ENCODE data around the gene NAA35.
"Not testable (repeated sequence)": the region's sequence is repeated elsewhere in the genome, so short reads cannot be mapped to it uniquely, and the experiment has no call there.

NAA35 gene

GRCh38 chr9:86034863-86035734 lies 94.2 kb downstream of the NAA35 start:
- no peak for DNase-seq (ENCODE audit: low read depth in 2 of 2)

GRCh38 chr9:86035827-86036440 lies 95.0 kb downstream of the NAA35 start:
- DNase-seq (ENCODE audit: low read depth in 2 of 2), result no peak

- no peak for DNase-seq (ENCODE audit: low read depth in 2 of 2)
These were observed 95.6 kb downstream of the NAA35 start for GRCh38 chr9:86036555-86036954.

GRCh38 chr9:86039991-86040860 lies 99.3 kb downstream of the NAA35 start:
- no peak for DNase-seq (ENCODE audit: low read depth in 2 of 2)

- no peak for DNase-seq (ENCODE audit: low read depth in 2 of 2)
These were observed 99.9 kb downstream of the NAA35 start for GRCh38 chr9:86040861-86041155.

- no peak for DNase-seq (ENCODE audit: low read depth in 2 of 2)
These were observed 100.4 kb downstream of the NAA35 start for GRCh38 chr9:86041311-86041741.

GRCh38 chr9:86042199-86042978 lies 101.4 kb downstream of the NAA35 start:
- DNase-seq (ENCODE audit: low read depth in 2 of 2), result no peak

- DNase-seq (ENCODE audit: low read depth in 2 of 2), result no peak
These were observed 102.6 kb downstream of the NAA35 start for GRCh38 chr9:86043586-86043985.

- DNase-seq (ENCODE audit: low read depth in 2 of 2), result no peak
These were observed 103.1 kb downstream of the NAA35 start for GRCh38 chr9:86043999-86044398.

GRCh38 chr9:86045654-86046053 lies 104.7 kb downstream of the NAA35 start:
- DNase-seq (ENCODE audit: low read depth in 2 of 2), result no peak

- DNase-seq (ENCODE audit: low read depth in 2 of 2), result no peak
These were observed 105.2 kb downstream of the NAA35 start for GRCh38 chr9:86046071-86046636.

- no peak for DNase-seq (ENCODE audit: low read depth in 2 of 2)
These were observed 106.0 kb downstream of the NAA35 start for GRCh38 chr9:86046930-86047341.

- no peak for DNase-seq (ENCODE audit: low read depth in 2 of 2)
These were observed 106.4 kb downstream of the NAA35 start for GRCh38 chr9:86047361-86047760.

- DNase-seq (ENCODE audit: low read depth in 2 of 2), result not testable (repeated sequence)
These were observed 107.2 kb downstream of the NAA35 start for GRCh38 chr9:86048018-86048742.

- DNase-seq (ENCODE audit: low read depth in 2 of 2), result no peak
These were observed 111.9 kb downstream of the NAA35 start for GRCh38 chr9:86052556-86053468.

- no peak for DNase-seq (ENCODE audit: low read depth in 2 of 2)
These were observed 113.7 kb downstream of the NAA35 start for GRCh38 chr9:86054695-86055094.

- no peak for DNase-seq (ENCODE audit: low read depth in 2 of 2)
These were observed 116.5 kb downstream of the NAA35 start for GRCh38 chr9:86057491-86057890.

GRCh38 chr9:86061972-86062739 lies 121.2 kb downstream of the NAA35 start:
- no peak for DNase-seq (ENCODE audit: low read depth in 2 of 2)

Measured in stimulated activated CD8-positive, alpha-beta memory T cell treated with anti-CD3 and anti-CD28 coated beads, Interleukin-2, amount 100 ng/mL, for 1 hour (primary cell).